Metanephros (tissue), 2 donors: Measurements from ENCODE around the gene TEKT3. TPM values are rescaled to one million over a fixed set of nuclear protein-coding genes. Genes with fewer than 3 reads are reported as not detected.

Experiments used
- small RNA-seq: library from RNA; depleted of rRNA; stranded (forward); fragments of <200 nt; gene quantifications from one replicate; pipeline ENCODE3, GENCODE V24; 2014; ENCODE audit warnings: low replicate concordance
- total RNA-seq: library from RNA; depleted of rRNA; stranded (reverse); fragments of >200 nt; gene quantifications from one replicate; pipeline ENCODE4 v1.2.3, GENCODE V29; 2014

TEKT3 gene
- total RNA-seq, result 1.3 TPM

DNA sequence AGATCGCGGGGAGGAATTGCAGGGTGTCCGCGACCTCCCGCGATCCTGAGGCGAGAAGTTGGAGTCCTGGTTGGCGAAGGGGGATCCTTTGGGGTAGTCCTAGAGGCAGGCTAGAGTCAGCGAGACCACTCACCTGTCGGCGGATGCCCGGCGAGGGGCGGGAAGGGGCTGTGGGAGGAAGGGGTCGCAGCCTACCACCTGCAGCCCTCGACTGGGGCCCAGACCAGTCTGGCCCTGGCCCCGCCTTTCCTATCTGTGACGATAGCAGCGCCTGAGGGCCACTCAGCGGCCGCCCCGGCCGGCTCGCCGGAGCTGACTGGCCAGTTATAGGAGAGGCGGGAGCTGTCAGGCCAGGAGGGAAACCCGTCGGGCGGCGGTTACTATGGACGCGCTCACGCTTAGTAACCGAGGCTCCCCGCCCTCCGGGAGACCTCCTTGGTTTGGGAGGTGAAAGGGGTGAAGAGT lies at the start of gene TEKT3:
TSS of gene TEKT3 (minus strand) at position 213 of the 465 bp plus-strand sequence. CDS start 10,012 bp downstream, outside the sequence.

DNA sequence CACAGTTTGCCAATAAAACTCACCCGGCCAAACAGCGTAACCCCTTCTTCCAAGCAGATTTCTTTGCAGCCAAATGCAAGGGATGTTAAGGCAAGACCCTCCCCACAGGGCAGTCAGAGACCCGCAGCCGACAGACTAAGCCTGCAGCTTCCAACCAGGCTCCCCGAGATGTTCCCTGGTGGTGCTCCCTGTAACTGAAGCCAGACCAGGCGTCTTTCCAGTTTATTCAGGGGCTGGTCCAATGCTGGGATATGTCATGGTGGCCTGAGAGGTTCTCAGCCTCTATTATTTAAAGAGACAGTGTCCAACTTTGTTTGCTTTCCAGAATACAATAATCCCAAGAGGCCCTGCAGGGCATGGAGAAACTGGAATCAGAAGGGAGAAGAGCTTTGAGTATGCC lies 76.3 kb downstream of the TEKT3 start, which contains the start of gene PMP22:
TSS of gene PMP22 (minus strand) at position 196 of the 400 bp plus-strand sequence. CDS start 4,599 bp downstream, outside the sequence.

Small RNA genes within 50 kb of the gene (small RNA-seq; reads per million reads assigned to genes)
- not detected for gene RNU6-799P

Other genes with a start within 250 kb of the TEKT3 start
- 76.2 TPM for gene PMP22, start 76.3 kb downstream of the TEKT3 start, total RNA-seq
- 6.7 TPM for gene CDRT4, start 126.0 kb upstream of the TEKT3 start, total RNA-seq
- gene TVP23C, start 221.9 kb upstream of the TEKT3 start, total RNA-seq, result 46.2 TPM